Stimulated activated naive CD8-positive, alpha-beta T cell treated with anti-CD3 and anti-CD28 coated beads, Interleukin-15, Interleukin-2, amounts not matched to agents 100 ng/mL and 50 ng/mL, for 24 hours (primary cell): ENCODE results near the gene ZNF543.
A peak's percentile ranks its signal among the peaks of the same experiment; 100 is the strongest.
"Not testable (repeated sequence)": the region's sequence is repeated elsewhere in the genome, so short reads cannot be mapped to it uniquely, and the experiment has no call there.

ENCODE experiments used
- H3K27ac Mint-ChIP-seq: one replicate; pipeline ENCODE4 v1.8.0; 2021; ENCODE audit warnings: mild to moderate bottlenecking, mixed read lengths
- H3K27me3 Mint-ChIP-seq: one replicate; pipeline ENCODE4 v1.8.0; 2021; ENCODE audit warnings: mixed read lengths
- H3K36me3 Mint-ChIP-seq: one replicate; pipeline ENCODE4 v1.8.0; 2021; ENCODE audit warnings: low read depth, mixed read lengths
- H3K4me1 Mint-ChIP-seq: one replicate; pipeline ENCODE4 v1.8.0; 2021; ENCODE audit warnings: low read depth, mixed read lengths
- H3K4me3 Mint-ChIP-seq: one replicate; pipeline ENCODE4 v1.8.0; 2021; ENCODE audit warnings: mild to moderate bottlenecking, mixed read lengths
- H3K9me3 Mint-ChIP-seq: one replicate; pipeline ENCODE4 v1.8.0; 2021; ENCODE audit warnings: mixed read lengths

The ZNF543 gene

DNA sequence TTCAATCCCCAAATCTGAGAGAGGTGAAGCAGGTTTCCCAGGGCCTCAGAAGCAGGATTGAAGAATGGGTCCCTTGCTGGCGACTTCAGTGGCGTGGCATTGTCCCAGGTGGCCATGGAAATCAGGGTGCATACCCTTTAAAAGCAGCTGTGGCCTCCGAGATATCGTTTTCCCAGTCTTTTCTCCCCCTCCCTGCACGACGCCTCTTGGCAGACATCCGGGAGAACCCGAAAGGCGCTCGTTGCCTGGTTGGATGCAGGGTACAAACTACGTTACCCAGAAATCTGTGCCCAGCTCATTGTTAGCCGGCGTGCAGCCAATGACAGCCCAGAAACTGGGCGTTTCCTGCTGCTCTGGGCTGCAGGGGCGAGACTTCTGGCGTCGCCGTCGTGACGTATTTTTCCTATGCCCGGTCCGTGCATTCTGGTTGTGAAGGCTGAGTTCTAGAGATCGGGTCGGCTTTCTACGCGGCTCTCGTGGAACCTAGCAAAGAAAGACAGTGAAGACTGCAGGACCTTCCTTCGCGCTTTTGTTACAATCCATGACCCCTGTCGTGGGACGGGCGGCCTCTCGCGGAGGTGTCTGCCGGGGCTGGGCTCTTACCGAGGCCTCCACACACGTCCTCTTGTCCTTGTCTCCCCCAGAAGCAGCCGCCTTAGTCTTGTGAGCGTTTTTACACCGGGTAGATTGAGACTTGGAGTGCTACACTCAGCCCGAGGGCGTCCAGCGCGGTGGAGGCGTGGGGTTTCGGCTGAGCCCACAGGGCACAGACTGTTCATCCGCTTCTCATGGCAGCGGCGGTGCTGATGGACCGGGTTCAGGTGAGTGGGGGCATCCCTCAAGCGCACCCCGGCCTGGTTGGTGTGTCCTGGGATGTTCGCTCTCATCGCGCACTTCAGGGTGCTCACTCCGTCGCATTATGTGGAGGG lies 30.9 kb downstream of the ZNF543 start, which contains the start of gene ZNF304:
Gene ZNF304 (plus strand): TSS at position 395 of the 929 bp plus-strand sequence. CDS start 394 bp downstream, at position 789.
- peaks cover 32% of the 10 kb centered on the region for H3K4me1 Mint-ChIP-seq
- peaks cover 52% of the 10 kb centered on the region for H3K36me3 Mint-ChIP-seq
- peak within 1 kb of the TSS; percentile 92 for H3K4me3 Mint-ChIP-seq
- H3K9me3 Mint-ChIP-seq: peaks cover 31% of the 10 kb centered on the region
- H3K27ac Mint-ChIP-seq: peak within 1 kb of the TSS; percentile 88
- peaks cover 8% of the 10 kb centered on the region for H3K27me3 Mint-ChIP-seq

DNA sequence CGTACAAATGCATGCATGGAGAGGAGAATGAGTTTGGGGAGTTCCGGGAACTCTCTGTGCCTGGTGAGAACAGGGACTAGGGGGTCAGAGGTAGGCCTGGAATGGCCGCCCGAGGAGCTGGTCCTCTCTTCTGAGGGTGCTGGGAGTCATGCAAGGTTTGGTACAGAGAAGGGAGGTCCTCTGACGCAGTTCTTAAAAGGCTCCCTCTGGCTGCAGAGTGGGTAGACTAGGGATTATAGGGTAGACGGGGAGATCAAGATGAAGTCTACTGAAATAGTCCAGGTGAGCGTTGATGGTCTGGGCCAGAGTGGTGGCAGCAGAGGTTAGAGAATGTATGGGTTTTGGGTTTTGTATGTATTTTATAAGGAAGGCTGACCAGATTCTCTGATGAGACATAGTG lies 31.6 kb downstream of the ZNF543 start:
- Mint-ChIP-seq H3K27ac (peak overlapping the region; percentile 88), H3K36me3 (peaks cover 59% of the 10 kb centered on the region), H3K4me3 (peak overlapping the region; percentile 92), H3K27me3 (peaks cover 2% of the 10 kb centered on the region), H3K9me3 (peaks cover 38% of the 10 kb centered on the region), H3K4me1 (peaks cover 32% of the 10 kb centered on the region)

DNA sequence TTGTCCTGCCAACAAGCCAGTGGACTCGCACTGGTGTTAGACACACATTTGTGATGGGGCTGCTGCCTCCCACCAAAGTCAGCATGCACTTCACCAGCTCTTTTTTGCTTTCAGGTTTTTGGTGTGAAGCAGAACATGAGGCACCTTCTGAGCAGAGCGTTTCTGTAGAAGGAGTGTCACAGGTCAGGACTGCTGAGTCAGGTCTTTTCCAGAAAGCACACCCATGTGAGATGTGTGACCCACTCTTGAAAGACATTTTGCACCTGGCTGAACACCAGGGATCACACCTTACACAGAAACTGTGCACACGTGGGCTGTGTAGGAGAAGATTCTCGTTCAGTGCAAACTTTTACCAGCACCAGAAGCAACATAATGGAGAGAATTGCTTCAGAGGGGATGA lies 35.6 kb downstream of the ZNF543 start:
- no peak overlapping the region for H3K4me3 Mint-ChIP-seq

DNA sequence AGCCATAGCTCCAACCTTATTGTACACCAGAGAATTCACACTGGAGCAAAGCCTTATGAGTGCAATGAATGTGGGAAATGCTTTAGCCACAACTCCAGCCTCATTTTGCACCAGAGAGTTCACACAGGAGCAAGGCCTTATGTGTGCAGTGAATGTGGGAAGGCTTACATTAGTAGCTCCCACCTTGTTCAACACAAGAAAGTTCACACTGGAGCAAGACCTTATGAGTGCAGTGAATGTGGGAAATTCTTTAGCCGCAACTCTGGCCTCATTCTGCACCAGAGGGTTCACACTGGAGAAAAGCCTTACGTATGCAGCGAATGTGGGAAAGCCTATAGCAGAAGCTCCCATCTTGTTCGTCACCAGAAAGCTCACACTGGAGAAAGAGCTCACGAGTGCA lies 37.1 kb downstream of the ZNF543 start:
- Mint-ChIP-seq H3K4me3 (no peak overlapping the region), H3K27me3 (no peaks in the 10 kb centered on the region), H3K9me3 (peaks cover 51% of the 10 kb centered on the region), H3K27ac (no peak overlapping the region), H3K36me3 (peaks cover 81% of the 10 kb centered on the region), H3K4me1 (peaks cover 11% of the 10 kb centered on the region)

More for the DNA sequence above, 35.6 kb downstream of the ZNF543 start:
- peaks cover 47% of the 10 kb centered on the region for H3K9me3 Mint-ChIP-seq
- no peak overlapping the region for H3K27ac Mint-ChIP-seq
- H3K36me3 Mint-ChIP-seq: peaks cover 87% of the 10 kb centered on the region
- H3K27me3 Mint-ChIP-seq: no peaks in the 10 kb centered on the region
- peaks cover 25% of the 10 kb centered on the region for H3K4me1 Mint-ChIP-seq

DNA sequence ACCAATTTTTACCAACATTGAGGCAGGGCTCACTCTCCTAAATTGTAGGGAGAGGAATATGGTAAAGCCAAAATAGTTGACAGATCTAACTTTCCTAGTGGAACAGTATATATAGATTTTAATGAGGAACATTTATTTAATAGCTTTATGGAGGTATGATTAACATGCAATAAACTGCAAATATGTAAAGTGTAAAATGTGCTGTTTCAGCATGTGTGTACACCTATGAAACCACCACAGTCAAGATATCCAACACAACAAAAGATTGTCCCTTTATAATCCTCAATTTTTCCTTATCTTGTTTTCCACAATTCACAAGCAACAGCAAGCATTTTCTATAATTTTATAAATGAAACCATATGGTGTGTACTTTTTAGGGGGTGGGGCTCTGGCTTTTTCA lies 39.0 kb downstream of the ZNF543 start:
- Mint-ChIP-seq H3K36me3 (peaks cover 76% of the 10 kb centered on the region), H3K4me3 (no peak overlapping the region), H3K9me3 (peaks cover 49% of the 10 kb centered on the region), H3K27me3 (no peaks in the 10 kb centered on the region), H3K4me1 (peaks cover 17% of the 10 kb centered on the region), H3K27ac (no peak overlapping the region)

DNA sequence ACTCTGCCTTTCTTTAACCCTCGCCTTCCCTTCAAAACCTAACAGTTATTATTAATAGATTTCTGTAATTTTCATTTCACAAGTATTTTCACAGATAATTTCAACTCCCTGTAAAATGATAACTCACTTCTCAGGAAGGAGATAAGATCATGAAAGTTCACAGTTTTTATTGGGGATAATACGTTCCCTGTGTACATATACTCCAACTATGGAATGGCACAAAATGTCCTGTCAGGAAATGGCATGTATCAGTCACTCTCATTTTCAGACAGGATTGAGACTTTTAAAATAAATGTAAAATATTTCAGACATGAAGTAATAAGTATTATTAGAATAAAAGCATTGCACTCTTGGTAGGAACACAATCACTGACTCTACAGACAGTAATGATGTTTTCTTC lies 42.1 kb downstream of the ZNF543 start:
- Mint-ChIP-seq H3K4me3 (peak overlapping the region; percentile 88), H3K27me3 (no peaks in the 10 kb centered on the region), H3K4me1 (peaks cover 18% of the 10 kb centered on the region), H3K27ac (no peak overlapping the region), H3K9me3 (peaks cover 30% of the 10 kb centered on the region), H3K36me3 (peaks cover 57% of the 10 kb centered on the region)

DNA sequence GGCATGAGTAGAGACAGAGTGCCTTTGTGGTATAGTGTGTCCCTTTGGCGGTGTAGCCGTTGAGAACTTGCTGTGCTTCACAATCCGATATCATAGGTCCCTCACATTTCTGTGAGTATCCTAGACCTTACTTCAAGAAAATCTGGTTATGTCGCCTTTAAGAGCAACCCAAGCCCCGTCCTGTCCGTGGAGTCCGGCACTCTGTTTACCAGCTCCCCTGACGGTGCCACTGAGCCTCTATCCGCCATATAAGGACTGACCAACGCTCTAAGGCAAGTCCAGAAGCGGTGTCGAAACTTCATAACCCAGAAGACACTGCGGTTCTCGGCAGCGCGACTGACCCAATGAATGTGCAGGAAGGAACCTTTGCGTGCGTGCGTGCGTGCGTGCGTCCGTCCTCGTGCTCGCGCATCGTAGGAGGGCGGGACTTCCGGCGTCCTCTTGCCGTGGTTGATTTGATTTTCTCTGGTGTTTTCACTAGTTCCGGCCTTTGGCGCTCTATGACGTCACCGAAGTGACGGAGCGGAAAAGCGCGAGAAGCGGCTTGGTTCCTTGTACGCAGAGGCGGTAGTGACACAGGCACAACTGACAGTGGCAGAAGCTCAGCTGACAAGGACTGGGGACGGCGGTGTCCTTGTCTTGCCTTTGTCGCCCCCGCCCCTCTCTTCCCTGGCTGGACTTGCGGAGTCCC lies 42.9 kb downstream of the ZNF543 start, which contains the start of the genes TRAPPC2B and ZNF547:
Gene TRAPPC2B (plus strand): TSS at position 555 of the 691 bp plus-strand sequence. CDS start 1,283 bp downstream, outside the sequence.
Gene ZNF547 (plus strand): TSS at position 555 of the 691 bp plus-strand sequence. CDS start 5,005 bp downstream, outside the sequence.
- Mint-ChIP-seq H3K4me3 (peak within 1 kb of the TSS; percentile 88), H3K27ac (peak within 1 kb of the TSS; percentile 94), H3K4me1 (peaks cover 18% of the 10 kb centered on the region), H3K27me3 (no peaks in the 10 kb centered on the region), H3K9me3 (peaks cover 27% of the 10 kb centered on the region), H3K36me3 (peaks cover 50% of the 10 kb centered on the region)

DNA sequence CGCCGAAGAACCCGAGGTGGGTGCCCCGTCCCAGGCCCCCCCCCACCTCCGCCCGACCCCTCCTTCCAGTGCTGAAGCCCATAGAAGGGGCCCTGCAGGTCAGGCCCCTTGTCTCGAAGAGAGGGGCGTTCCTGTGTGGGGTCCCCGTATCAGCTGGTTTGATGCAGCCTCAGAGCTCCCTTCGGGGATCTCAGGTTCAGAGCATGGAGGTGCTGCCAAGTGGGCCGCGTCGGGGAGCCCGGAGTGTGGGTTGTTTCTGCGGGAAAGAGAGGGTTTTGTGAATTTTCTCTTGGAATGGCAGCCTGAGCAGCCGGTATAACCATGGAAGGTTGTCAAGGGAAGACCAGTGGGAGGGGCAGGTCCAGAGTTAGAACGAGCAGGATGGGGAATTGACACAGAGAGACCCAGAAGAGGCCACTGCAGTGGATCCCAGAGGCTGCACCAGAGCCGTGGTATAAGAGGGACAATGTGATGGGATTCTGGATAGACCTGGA lies 43.5 kb downstream of the ZNF543 start:
- peaks cover 49% of the 10 kb centered on the region for H3K36me3 Mint-ChIP-seq
- peaks cover 28% of the 10 kb centered on the region for H3K9me3 Mint-ChIP-seq
- no peaks in the 10 kb centered on the region for H3K27me3 Mint-ChIP-seq
- H3K4me1 Mint-ChIP-seq: peaks cover 18% of the 10 kb centered on the region
- H3K27ac Mint-ChIP-seq: peak overlapping the region; percentile 94
- peak overlapping the region; percentile 88 for H3K4me3 Mint-ChIP-seq

DNA sequence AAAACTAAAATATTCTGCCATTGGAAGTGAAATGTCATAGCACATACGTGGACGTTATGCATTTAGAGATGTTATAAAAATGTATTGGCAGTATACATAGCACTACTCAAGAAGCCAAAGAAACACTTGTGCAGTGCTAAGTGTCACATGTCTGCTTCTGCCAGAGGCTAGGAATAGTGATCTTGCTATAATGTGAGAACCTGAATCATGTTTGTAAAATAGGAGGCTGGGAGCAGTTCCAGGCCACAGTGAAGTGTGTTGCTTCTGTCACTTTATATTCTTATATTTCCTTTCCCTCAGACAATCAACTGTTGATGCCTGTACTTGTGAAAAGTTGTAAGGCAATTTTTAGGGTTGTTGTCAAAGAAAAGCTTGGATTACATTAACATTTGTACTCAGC lies 46.5 kb downstream of the ZNF543 start:
- H3K4me3 Mint-ChIP-seq: no peak overlapping the region
- no peaks in the 10 kb centered on the region for H3K27me3 Mint-ChIP-seq
- H3K4me1 Mint-ChIP-seq: peaks cover 18% of the 10 kb centered on the region
- peaks cover 55% of the 10 kb centered on the region for H3K36me3 Mint-ChIP-seq
- H3K9me3 Mint-ChIP-seq: peaks cover 28% of the 10 kb centered on the region
- no peak overlapping the region for H3K27ac Mint-ChIP-seq

DNA sequence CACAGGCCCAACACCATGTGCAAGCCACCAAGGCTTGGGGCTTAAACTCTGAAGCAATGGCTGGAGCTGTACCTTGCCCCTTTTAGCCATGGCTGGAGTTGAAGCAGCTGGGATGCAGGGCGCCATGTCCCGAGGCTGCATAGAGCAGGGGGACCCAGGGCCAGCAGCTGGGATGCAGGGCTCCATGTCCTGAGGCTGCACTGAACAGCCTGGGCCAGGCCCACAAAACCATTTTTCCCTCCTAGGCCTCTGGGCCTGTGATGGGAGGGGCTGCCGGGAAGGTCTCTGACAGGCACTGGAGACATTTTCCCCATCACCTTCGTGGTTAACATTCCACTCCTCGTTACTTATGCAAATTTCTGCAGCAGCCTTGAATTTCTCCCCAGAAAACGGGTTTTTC lies 53.9 kb downstream of the ZNF543 start:
- Mint-ChIP-seq H3K4me3 (no peak overlapping the region), H3K27me3 (no peaks in the 10 kb centered on the region), H3K27ac (no peak overlapping the region), H3K36me3 (peaks cover 95% of the 10 kb centered on the region), H3K9me3 (peaks cover 47% of the 10 kb centered on the region), H3K4me1 (no peaks in the 10 kb centered on the region)

DNA sequence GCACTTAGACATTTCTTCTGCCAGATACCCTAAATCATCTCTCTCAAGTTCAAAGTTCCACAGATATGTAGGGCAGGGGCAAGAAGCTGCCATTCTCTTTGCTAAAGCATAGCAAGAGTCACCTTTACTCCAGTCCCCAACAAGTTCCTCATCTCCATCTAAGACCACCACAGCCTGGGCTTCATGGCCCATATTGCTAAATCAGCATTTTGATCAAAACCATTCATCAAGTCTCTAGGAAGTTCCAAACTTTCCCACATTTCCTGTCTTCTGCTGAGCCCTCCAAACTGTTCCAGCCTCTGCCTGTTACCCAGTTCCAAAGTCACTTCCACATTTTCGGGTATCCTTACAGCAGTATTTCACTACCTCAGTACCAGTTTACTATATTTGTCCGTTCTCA lies 54.4 kb downstream of the ZNF543 start:
- H3K27ac Mint-ChIP-seq, H3K4me1 Mint-ChIP-seq, H3K4me3 Mint-ChIP-seq, H3K27me3 Mint-ChIP-seq: not testable (repeated sequence)
- peaks cover 97% of the 10 kb centered on the region for H3K36me3 Mint-ChIP-seq
- H3K9me3 Mint-ChIP-seq: peaks cover 52% of the 10 kb centered on the region

DNA sequence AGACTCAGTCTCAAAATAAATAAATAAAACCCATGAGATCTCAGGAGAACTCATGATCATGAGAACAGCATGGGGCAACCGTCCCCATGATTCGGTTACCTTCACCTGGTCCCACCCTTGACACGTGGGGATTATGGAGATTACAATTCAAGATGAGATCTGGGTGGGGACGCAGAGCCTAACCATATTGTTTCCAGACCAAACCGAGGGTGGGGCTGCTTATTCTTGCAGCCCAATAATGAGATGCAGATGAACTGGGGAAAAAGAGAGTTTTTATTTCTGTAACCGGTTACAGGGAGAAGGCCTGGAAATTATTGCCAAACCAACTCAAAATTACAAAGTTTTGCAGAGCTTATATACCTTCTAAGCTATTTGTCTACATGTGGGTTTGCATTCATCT lies 55.9 kb downstream of the ZNF543 start:
- H3K27ac Mint-ChIP-seq: no peak overlapping the region
- no peaks in the 10 kb centered on the region for H3K4me1 Mint-ChIP-seq
- no peak overlapping the region for H3K4me3 Mint-ChIP-seq
- H3K36me3 Mint-ChIP-seq: peaks cover 94% of the 10 kb centered on the region
- H3K27me3 Mint-ChIP-seq: no peaks in the 10 kb centered on the region
- H3K9me3 Mint-ChIP-seq: peaks cover 64% of the 10 kb centered on the region

DNA sequence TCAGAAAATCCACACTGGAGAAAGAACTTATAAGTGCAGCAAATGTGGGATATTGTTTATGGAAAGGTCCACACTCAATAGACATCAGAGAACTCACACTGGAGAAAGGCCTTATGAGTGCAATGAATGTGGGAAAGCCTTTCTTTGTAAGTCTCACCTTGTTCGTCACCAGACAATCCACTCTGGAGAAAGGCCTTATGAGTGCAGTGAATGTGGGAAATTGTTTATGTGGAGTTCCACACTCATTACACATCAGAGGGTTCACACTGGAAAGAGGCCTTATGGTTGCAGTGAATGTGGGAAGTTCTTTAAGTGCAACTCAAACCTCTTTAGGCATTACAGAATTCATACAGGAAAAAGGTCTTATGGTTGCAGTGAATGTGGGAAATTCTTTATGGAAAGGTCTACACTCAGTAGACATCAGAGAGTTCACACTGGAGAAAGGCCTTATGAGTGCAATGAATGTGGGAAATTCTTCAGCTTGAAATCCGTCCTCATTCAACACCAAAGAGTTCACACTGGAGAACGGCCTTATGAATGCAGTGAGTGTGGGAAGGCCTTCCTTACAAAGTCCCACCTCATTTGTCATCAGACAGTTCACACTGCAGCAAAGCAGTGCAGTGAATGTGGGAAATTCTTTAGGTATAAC lies 57.4 kb downstream of the ZNF543 start:
- H3K36me3 Mint-ChIP-seq: peaks cover 80% of the 10 kb centered on the region
- no peaks in the 10 kb centered on the region for H3K27me3 Mint-ChIP-seq
- H3K27ac Mint-ChIP-seq: no peak overlapping the region
- no peak overlapping the region for H3K4me3 Mint-ChIP-seq
- no peaks in the 10 kb centered on the region for H3K4me1 Mint-ChIP-seq
- H3K9me3 Mint-ChIP-seq: peaks cover 51% of the 10 kb centered on the region
